Left ventricle myocardium inferior (tissue), 1 donor: Measurements from ENCODE around the gene PSMC1. TPM values are rescaled to one million over a fixed set of nuclear protein-coding genes. Genes with fewer than 3 reads are reported as not detected.

ENCODE experiments used
- DNase-seq: peaks from one replicate; pipeline ENCODE4 v3.0.0-alpha.2; 2020
- H3K27ac ChIP-seq: fragments of 200-600 bp; replicated peaks from 2 replicates; pipeline ENCODE4 v1.8.0; 2021
- H3K27me3 ChIP-seq: fragments of 200-600 bp; 2 replicates; pipeline ENCODE4 v1.8.0; 2021; ENCODE audit warnings: low read depth
- H3K36me3 ChIP-seq: fragments of 200-600 bp; 2 replicates; pipeline ENCODE4 v1.8.0; 2021
- H3K4me1 ChIP-seq: fragments of 200-600 bp; 2 replicates; pipeline ENCODE4 v1.8.0; 2021
- H3K4me3 ChIP-seq: fragments of 200-600 bp; 2 replicates; pipeline ENCODE4 v1.8.0; 2021; ENCODE audit warnings: mild to moderate bottlenecking, moderate library complexity
- H3K9me3 ChIP-seq: fragments of 200-600 bp; replicated peaks from 2 replicates; pipeline ENCODE4 v1.8.0; 2021
- intact Hi-C: fragments of 100-400 bp; cut with micrococcal nuclease; formaldehyde crosslinking; loops from one replicate; pipeline ENCODE4 v1.11.0; 2022
- total RNA-seq: library from RNA; stranded (reverse); fragmentation: NEBNext Ultra II Directional; extraction: Animal tissue kit (Norgen Biotek cat#: 25700); gene quantifications from one replicate; pipeline ENCODE4 v1.2.1, GENCODE V29; 2021
- TF ChIP-seq, protein P1 (sequence below): fragments of 200-600 bp; IDR thresholded peaks from 2 replicates; pipeline ENCODE4 v1.8.0; 2021; ENCODE audit warnings: antibody characterized with exemption, mild to moderate bottlenecking, borderline replicate concordance
- donor health status: DM: no; HTN: yes; CAD: no; lungs with severe emphysema.

Gene PSMC1
- total RNA-seq, 1 donor from 2014 or later = 121 TPM

DNA sequence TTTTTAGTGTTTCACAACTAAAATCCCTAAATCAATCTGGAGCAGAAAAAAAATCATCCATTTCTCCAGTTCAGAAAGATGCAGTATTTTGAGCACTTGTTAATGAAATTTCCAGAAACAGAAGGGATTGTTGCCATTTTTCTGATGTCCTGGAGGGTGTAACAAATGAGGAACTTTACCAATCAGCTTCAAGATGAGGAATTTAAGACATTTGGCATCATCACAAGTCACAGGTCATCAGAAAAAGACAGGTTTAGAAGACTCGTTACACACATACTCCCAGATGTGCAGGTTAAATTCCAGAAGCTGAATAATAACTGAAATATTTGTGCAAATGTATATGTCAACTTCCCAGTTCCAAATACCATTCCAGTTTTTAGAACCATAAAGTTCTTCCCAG is 482 bp upstream of the PSMC1 start:
- no peak for DNase-seq
- intact Hi-C loops = no loop called here
- H3K27me3 ChIP-seq = peaks cover 18% of the 10 kb centered on the region

DNA sequence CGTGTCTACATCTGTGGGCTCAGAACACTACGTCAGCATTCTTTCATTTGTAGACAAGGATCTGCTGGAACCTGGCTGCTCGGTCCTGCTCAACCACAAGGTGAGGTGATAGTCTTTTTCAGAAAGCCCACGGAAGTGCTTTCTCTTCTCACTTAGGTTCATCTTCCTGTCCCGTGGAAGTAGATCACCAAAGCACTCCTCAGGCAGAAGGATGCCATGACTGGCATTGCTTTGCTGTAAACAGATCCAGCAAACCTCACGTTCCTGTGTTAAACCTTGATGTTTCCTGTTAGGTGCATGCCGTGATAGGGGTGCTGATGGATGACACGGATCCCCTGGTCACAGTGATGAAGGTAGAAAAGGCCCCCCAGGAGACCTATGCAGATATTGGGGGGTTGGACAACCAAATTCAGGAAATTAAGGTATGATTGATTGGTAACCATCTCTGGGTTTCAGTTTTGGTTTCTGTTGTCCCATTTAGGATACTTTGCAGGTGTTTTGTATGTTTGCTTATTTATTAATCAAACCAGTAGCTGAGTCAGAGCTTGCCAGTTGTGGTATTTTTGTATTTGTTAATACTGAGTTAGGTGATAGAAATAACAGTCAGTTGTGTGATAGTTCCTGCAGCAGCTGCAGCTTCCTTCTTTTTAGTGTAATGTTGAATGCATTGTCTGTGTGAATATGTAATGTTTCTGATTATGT is 7.5 kb downstream of the PSMC1 start:
- H3K27ac ChIP-seq = no peak overlapping the region
- intact Hi-C loops = no loop called here
- TF ChIP-seq, protein P1, sequence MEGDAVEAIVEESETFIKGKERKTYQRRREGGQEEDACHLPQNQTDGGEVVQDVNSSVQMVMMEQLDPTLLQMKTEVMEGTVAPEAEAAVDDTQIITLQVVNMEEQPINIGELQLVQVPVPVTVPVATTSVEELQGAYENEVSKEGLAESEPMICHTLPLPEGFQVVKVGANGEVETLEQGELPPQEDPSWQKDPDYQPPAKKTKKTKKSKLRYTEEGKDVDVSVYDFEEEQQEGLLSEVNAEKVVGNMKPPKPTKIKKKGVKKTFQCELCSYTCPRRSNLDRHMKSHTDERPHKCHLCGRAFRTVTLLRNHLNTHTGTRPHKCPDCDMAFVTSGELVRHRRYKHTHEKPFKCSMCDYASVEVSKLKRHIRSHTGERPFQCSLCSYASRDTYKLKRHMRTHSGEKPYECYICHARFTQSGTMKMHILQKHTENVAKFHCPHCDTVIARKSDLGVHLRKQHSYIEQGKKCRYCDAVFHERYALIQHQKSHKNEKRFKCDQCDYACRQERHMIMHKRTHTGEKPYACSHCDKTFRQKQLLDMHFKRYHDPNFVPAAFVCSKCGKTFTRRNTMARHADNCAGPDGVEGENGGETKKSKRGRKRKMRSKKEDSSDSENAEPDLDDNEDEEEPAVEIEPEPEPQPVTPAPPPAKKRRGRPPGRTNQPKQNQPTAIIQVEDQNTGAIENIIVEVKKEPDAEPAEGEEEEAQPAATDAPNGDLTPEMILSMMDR = no peak
- peaks cover 95% of the 10 kb centered on the region for H3K36me3 ChIP-seq
- H3K4me3 ChIP-seq = no peak overlapping the region
- no peak for DNase-seq
- H3K4me1 ChIP-seq = peaks cover 2% of the 10 kb centered on the region
- H3K27me3 ChIP-seq = no peaks in the 10 kb centered on the region
- H3K9me3 ChIP-seq = no peaks in the 10 kb centered on the region

More for the DNA sequence above, 482 bp upstream of the PSMC1 start:
- H3K27ac ChIP-seq = peak overlapping the region; percentile 86
- TF ChIP-seq, protein P1 = no peak
- no peaks in the 10 kb centered on the region for H3K9me3 ChIP-seq
- H3K4me3 ChIP-seq = peak overlapping the region; percentile 88
- peaks cover 26% of the 10 kb centered on the region for H3K4me1 ChIP-seq
- H3K36me3 ChIP-seq = peaks cover 21% of the 10 kb centered on the region

DNA sequence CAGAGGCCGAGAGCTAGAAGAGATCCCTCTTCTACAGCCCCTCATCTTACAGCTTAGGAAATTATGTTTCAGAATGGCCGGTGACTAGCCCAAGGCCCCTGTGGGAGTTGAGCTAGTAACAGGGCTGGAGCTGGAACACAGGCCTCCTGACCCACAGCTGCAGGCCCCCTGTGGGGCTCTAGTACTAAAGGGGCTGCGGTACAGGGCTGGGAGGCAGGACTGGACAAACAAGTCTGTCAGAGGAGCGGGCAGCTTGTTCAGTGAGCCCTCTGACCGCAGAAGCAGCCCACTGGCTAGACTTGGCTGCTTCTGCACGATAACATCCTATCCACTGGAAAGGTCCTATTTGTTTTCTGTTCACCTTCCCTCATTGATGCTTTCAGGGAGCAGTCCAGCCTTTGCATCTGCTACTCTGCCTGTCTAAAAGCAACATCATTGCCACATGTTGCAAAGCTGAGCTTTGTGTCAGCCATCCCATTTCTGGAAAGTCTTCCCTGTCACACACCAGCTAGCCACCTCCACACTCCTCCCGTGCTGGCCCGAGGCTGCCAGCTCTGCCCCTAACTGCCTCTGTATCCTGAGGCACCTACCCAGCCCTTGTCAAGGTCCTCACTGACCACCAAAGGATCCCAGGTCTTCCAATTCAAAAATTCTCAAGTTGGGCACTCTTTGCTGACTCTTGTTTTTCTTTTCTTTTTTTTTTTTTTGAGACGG is 10.2 kb downstream of the PSMC1 start:
- intact Hi-C loops = no loop called here
- Histone ChIP-seq H3K4me3 (no peak overlapping the region), H3K4me1 (no peaks in the 10 kb centered on the region), H3K36me3 (peaks cover 96% of the 10 kb centered on the region), H3K27ac (no peak overlapping the region), H3K9me3 (no peaks in the 10 kb centered on the region), H3K27me3 (no peaks in the 10 kb centered on the region)
- TF ChIP-seq, protein P1 = no peak
- no peak for DNase-seq

DNA sequence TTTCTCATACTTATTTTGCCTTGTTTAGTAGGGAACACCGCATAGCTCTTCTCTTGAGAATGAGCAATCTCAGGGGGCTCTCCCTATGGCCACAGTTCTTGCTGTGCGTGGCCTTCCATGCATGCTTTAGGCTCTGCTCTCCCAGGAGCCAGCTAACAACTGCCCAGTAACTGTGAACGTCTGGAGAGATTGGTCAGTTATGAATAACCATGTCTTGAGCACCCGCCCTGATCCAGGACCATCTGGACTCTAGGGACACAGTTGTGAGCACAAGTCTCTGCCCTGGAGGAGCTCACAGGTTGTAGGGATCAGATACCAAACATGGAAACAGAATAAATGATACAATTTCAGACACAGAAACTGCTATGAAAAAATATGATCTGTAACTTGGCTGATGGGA is 12.1 kb downstream of the PSMC1 start:
- H3K27me3 ChIP-seq = no peaks in the 10 kb centered on the region
- no peak overlapping the region for H3K27ac ChIP-seq
- intact Hi-C loops = no loop called here
- peaks cover 97% of the 10 kb centered on the region for H3K36me3 ChIP-seq
- H3K9me3 ChIP-seq = no peaks in the 10 kb centered on the region
- DNase-seq = no peak
- H3K4me3 ChIP-seq = no peak overlapping the region
- H3K4me1 ChIP-seq = peaks cover 7% of the 10 kb centered on the region
- TF ChIP-seq, protein P1 = no peak

DNA sequence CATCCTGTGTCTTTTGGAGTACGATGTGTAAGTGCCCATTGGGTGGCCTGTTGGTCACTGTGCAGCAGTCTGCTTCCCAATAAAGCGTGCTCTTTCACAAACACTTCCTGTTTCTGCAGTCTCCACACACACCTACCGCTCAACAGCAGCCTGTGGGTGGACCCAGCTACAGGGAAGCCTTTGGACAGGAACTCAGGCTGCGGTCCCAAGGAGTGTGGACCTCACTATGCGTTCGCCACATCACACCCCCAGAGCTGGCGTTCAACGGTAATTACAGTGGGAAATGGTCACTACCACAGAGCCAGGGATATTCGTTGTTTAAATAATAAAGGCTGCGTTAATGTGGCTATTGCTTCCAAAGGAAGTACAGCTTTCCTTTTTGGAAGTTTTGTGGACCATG is 16.2 kb downstream of the PSMC1 start:
- intact Hi-C loops = no loop called here
- no peak overlapping the region for H3K4me3 ChIP-seq
- TF ChIP-seq, protein P1 = no peak
- peak overlapping the region; percentile 36 for H3K27ac ChIP-seq
- H3K9me3 ChIP-seq = no peaks in the 10 kb centered on the region
- H3K27me3 ChIP-seq = no peaks in the 10 kb centered on the region
- peaks cover 74% of the 10 kb centered on the region for H3K36me3 ChIP-seq
- peaks cover 26% of the 10 kb centered on the region for H3K4me1 ChIP-seq
- DNase-seq = no peak
